ENCODE results near the gene CLIC6.

Gene CLIC6

GRCh38 chr21:34668803-34669148 is at the start of gene CLIC6:
Gene CLIC6 (plus strand): TSS chr21:34668994. CDS start chr21:34669389, 395 bp downstream.
- DNase-seq, result no peak

DNA sequence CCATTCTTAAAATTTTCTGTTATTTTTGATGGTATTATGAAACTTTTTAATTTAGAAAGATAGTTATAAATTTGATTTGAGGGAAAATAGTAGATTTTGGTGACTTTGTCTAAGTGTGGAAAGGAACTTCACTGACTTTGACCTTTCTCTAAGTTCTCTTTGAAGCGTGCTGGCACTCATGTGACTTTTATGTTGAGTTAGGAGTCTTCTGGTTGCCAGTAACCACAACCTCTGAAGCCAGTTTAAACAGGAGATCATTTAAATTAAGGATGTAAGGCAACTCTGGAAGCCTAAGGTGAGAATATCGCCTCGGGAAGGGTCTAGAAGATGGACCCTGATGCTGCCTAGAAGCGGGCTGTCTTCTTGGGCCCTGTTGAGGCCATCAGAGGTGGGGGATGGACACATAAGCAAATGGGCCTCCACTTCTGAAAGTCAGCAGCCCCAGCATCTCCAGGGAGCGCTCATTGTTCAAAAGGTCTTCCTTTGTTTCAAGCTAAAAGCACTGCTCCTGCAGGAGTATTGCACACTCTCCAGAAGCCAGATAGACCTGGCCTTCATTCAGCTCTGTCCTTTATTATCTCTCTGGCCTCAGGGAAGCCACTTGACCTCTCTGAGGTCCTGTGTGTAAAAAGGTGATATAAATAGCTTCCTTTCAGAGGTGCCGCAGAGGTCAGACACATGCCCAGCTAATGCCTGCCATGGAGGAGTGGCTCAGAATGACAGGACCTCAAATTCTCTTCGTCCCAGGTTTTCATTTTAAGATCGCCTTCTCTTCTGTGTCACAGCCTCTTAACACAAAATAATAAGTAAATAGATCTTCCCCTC is 48.7 kb upstream of the CLIC6 start:
- DNase-seq, result no peak

DNA sequence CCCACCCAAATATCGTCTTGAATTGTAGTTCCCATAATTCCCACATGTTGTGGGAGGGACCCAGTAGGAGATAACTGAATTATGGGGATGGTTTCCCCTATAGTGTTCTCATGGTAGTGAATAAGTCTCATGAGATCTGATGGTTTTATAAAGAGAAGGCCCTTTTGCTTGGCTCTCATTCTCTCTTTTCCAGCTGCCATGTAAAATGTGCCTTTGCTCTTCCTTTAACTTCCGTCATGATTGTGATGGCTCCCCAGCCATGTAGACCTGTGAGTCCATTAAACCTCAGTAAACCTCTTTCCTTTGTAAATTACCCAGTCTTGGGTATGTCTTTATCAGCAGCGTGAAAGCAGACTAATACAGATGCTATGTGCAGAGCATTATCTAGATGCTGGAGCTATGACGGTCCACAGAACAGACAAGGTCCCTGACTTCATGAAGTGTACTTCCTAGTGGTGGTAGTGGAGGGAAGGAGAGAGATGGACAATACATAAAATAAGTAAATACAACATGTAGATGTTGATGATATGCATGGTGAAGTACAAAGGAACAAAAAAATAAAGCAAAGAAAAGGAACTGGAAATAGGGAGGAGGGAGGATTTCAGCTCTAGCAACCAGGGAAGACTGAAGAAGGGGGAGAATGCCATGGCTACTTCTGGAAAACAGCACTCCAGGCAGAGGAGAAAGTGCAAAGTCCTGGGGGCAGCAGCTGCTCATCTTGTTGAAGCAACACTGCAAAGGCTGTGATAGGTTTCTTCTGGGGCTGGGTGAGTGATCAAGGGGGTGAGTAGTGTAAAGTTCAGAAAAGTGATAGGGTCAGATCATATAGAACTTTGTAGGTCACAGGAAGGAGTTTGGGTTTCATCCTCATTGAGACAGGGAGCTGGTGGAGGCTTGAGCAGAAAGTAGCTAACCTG is 47.1 kb upstream of the CLIC6 start:
- DNase-seq, result no peak

GRCh38 chr21:34623516-34623915 is 45.3 kb upstream of the CLIC6 start:
- DNase-seq, result no peak

DNA sequence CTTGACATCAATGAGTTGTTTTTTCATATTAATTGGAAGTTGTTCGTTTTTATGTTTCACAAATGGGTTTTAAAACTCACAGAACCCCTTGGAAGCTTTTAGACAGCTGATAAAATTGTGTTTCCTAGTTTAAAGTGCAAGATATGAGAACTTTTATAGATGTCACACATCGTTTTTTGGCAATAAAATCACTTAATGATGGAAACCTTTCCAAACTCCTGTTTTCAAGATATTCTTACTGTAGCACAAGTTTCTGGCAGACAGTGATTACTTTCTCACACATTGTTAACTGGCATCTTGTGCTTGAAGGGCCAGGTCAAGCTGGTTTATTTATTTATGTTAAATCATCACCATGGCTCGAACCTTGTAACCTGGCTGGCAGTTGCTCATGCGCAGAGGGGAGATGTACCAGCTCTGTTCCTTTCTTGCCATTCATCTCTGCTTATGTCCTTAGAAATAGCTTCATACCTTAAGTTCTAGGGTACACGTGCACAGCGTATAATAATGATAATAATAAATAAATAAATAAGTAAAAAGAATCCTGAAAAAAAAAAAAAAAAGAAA is 43.7 kb upstream of the CLIC6 start:
- DNase-seq, result no peak

GRCh38 chr21:34626131-34626530 is 42.7 kb upstream of the CLIC6 start:
- no peak for DNase-seq

GRCh38 chr21:34630536-34631143 is 38.2 kb upstream of the CLIC6 start:
- no peak for DNase-seq

DNA sequence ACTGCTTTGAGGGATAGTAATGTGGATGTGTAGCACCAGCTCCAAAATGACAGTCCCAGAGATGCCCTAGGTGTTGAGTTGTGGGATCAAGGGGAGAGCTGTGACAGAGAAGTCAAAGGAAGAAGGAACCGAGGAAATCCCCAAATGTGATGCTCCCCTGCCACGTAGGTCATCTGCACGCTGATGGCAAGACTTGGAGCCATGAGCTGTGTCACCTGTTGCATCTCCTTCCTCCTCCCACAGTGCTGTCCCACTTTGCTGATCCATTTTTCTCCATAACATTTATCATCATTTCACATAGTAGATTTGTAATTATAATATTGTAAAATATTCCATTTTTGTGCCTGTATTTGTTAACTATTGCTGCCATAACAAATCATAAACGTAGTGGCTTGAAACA is 36.3 kb upstream of the CLIC6 start:
- DNase-seq, result no peak

GRCh38 chr21:34635307-34635706 is 33.5 kb upstream of the CLIC6 start:
- no peak for DNase-seq

DNA sequence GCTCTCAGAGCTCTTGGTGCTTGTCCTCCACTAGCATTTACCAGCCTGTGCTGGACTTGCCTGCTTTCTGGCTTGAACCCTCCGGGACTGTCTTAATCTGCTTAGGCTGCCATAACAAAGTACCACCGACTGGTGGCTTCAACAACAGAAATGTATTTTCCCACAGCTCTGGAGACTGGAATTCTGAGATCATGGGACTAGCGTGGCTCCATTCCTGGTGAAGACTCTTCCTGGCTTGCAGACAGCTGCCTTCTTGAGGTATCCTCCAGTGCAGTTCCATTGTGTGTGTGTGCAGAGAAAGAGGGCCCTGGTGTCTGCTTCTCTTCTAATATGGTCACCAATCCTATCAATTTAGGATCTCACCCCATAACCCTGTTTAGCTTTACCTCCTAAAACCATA is 31.8 kb upstream of the CLIC6 start:
- no peak for DNase-seq

- DNase-seq, result no peak
Measured at GRCh38 chr21:34639250-34639649, 29.5 kb upstream of the CLIC6 start.

- peak; percentile 28 for DNase-seq
Measured at GRCh38 chr21:34639882-34640788, 28.7 kb upstream of the CLIC6 start.

DNA sequence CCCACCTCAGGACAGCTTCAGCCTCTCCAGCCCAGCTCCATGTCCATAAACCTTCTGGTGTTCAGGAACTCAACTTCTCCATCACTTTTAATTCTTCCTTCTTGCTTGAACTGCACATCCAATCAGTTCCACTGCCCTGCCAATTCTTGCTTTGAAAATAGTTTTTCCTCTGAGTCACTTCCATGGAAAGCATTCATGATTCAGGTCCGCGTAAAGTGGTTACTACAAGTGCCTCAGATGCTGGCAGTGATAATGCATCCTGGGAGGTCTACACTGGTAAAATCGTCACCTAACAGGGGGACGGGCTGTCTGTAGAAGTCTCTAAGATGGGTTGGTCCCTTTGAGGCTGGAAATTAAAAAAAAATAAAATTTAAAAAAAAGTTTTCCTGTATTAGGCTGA is 27.9 kb upstream of the CLIC6 start:
- no peak for DNase-seq

DNA sequence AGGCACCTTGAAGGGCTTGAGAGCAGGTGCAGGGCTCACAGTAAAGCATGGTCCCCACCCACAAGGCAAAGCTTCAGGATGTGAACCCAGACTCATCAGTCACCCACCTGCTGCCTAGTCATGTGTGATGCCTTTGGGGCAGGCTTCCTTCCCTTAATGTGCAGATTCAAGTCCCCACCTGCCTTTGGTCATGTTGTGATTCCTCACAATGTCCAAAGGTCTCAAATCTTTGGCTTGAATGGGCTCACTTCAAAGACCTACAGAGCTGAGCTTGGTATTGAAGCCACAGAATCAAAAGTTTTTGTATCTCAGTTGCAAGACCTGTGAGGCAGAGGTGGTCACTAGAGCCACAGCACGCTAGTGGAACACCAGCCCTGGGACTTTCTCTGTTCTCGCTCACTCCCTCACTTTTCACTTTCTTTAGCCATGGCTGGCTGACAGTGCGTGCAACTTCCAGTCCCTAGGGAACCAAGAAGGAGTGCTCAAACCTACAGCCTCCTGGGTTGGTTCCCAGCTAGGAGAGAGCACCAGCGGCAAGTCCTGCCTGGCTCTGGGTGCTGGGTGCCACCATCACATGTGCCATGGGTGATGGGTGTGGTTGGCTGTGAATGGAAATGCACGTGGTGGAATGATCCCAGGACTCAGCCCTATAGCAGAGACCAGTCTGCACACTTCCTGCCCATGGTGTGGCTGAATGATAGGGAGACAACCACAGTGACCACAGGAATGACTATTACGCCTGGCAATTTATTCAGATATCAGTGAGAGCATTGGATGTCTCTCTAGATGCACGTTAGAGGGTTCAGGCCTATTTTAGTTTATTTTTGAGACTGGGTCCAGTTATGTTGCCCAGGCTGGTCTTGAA is 26.4 kb upstream of the CLIC6 start:
- no peak for DNase-seq

DNA sequence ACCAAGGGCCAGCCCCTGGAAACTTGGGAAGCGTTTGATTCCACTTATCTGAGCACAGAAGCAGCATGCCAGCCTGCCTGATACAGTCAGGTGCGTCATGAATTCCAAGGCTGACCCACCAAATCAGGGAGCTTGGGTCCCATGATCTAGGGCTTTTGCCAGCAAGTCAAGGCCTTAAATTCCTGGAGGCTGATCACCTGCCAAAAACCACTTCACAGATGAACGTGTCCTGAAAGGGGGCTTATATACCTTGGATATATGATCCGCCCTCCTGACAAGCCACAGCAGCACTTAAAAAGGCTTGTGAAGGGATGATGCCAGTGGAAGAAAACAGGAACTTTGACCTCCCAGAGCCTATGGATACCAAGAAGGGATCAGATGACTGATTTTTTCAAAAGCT is 24.0 kb upstream of the CLIC6 start:
- no peak for DNase-seq

DNA sequence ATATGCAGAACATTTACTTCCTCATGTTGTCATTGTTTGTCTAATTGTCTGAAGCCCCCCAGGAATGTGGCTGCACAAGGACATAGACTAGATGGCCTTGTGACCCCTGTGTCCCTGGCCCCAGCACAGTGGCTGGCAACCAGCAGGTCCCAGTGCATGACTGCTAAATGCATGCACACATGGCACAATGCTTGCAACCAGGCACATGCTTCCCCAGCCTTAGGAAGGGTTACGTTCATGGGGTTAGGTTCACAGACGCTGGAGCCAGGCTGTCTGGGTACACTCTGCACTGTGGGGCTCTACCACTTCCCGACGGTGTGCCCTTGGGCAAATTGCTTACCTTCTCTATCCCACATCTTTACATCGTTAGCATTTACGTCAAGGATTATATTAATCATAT is 21.2 kb upstream of the CLIC6 start:
- no peak for DNase-seq

- DNase-seq, result no peak
Measured at GRCh38 chr21:34648739-34649297, 20.0 kb upstream of the CLIC6 start.

GRCh38 chr21:34649400-34649799 is 19.4 kb upstream of the CLIC6 start:
- DNase-seq, result no peak

- no peak for DNase-seq
Measured at GRCh38 chr21:34650861-34651431, 17.8 kb upstream of the CLIC6 start.

- no peak for DNase-seq
Measured at GRCh38 chr21:34651642-34652041, 17.2 kb upstream of the CLIC6 start.

DNA sequence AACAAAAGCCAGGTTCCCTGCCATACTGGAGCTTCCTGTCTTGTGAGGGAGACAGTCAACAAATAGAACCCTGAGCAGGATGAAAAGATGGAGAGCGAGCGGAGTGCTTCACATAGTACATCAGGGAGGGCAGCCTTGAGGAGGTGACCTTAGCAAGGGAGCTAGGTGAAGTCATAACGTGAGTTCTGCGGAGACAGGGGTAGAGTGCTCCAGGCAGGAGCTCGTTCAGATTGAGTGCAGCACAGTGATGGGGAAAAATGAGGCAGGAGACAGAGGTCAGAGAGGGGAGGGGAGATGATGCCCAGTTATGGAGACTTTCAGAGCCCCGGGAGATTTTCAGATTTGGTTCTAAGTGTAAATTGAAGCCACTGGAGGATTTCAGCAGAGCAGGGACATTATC is 15.3 kb upstream of the CLIC6 start:
- DNase-seq, result no peak
